ENCODE measurements around the gene PRICKLE4.
A peak's percentile ranks its signal among the peaks of the same experiment; 100 is the strongest.

Gene PRICKLE4, protein sequence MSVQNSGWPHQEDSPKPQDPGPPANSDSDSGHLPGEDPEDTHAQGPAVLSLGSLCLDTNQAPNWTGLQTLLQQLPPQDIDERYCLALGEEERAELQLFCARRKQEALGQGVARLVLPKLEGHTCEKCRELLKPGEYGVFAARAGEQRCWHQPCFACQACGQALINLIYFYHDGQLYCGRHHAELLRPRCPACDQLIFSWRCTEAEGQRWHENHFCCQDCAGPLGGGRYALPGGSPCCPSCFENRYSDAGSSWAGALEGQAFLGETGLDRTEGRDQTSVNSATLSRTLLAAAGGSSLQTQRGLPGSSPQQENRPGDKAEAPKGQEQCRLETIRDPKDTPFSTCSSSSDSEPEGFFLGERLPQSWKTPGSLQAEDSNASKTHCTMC

DNA sequence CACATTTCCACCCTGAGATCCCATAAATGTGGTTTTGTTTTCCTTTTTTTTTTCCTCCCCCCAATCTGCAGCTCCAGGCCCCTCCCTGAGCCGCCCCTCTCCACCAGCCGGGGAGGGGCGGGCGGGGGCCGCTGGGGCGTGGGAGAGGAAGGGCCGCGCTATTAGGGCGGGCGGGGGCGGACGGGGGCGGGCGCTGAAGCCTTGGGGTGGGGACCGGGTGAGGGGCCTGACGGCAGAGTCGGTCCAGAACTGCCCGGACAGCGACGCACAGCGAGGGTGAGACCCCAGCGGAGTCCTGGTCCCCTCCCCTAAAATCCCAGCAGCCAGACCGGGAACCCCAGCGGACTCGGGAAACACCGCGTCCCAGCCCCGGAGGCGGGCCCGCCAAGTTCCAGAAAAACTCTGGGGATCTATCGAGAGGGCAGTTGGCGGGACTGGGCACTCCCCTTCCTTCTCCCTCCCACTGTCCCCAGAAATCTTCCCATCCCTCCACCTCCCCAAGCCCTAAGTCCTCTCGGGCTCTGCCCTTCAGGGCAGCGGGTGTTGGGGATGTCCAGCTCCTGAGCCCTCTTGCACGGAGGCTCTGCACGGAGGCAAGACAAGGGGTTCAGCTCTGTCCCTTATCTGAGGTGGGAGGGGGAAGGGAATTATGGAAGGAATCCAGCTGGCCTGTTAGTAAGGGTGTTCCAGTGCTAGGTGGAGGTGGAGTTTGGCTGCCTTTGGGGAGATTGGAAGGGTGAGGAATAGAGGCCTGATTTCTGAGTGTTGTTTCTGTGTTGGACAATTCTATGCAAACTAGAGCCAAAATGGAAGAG is at the start of gene PRICKLE4:
Gene PRICKLE4 (plus strand): TSS at position 232 of the 815 bp plus-strand sequence. CDS start 2,692 bp downstream, outside the sequence.
- no peak for DNase-seq

DNA sequence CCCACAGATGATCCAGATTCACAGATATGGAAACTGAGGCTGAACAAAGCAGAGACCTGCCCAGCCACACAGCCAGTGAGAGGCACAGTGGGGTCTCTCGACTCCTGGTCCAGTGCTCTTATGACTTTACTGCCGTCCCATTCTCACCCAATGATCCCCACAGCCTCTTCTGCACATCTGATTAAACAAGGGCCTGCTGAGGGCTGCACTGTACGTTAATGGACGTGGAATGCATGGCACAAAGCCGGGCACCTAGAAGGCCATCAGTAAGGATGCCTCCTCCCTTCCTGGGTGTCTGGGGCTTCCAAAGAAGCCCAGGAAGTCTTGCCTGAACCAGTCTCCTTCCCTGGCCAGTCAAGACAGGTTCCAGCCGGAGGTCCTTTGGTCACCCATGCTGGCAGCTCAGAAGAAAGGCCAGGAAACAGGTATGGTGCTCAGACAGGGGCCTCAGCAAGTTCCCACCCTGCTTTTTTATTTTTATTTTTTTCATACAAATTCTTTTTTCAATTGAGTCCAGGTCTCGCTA is 49.0 kb upstream of the PRICKLE4 start:
- no peak for DNase-seq

DNA sequence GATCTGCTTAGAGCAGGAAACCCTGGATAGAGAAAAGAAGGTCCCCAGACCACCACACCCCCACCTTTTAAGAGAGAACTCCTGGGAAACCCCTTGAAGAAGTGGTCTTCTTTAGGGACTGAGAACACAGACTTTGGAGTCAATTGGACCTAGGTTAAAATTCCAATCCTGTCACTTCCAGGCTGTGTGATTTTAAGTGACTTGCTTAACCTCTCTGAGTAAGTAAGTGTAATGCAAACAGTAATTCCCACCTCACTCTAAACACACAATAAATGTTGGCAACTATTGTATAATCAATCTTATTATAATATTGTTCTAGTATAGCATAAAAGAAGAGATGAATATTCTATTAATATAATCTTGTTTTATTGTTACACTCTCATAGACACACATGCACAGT is 48.4 kb upstream of the PRICKLE4 start:
- DNase-seq: no peak

DNA sequence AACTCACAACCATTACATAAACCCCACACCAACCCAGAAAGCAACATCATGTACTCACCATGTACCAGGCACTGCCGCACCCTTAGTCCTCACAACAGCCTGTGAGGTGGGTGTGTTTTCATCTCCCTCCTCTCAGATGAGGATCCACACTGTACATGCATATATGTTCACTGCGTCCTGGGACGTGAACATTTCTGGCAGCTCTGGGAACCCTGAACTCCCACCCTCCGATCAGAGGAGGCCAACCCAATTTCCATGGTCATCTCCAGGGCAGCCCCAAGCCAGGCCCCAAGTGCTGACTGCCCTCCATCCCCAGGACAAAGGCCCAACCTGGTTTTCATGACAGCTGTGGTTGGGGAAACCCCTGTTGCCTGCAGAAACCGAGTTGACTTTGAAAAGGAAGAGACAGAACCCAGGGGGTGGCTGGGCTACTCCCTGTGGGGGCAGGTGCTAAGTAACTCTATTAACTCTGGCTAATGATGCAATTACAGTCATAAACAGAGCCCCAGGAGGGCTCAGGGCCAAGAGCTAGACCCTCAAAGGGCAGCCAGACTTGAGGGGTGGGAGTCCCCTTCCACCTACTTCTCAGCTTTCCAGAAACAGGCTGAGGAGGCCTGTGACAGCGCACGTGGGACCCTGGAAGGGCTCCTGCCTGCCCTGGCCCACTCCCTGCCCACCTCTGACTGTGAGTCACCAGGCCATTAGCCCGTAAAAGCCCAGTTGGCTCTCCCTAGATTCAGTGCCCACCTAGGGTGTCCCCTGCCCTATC is 47.8 kb upstream of the PRICKLE4 start:
- peak; percentile 73 for DNase-seq

DNA sequence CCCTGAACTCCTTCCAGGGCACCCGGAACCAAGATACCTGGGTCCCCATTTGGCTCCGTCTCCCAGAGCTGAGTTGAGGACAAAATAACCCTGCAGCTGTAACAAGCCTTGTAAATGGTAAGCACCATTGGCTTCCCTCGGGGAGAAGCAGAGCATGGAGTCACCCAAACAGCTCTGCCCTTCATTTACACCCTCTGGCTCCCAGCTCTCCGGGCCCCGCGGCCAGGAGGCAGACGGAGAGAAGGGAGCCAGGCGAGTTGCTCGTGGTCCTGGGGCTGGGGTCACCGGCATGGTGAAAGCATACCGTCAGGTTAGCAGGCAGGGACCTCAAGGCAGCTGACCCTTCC is 47.2 kb upstream of the PRICKLE4 start:
- no peak for DNase-seq

DNA sequence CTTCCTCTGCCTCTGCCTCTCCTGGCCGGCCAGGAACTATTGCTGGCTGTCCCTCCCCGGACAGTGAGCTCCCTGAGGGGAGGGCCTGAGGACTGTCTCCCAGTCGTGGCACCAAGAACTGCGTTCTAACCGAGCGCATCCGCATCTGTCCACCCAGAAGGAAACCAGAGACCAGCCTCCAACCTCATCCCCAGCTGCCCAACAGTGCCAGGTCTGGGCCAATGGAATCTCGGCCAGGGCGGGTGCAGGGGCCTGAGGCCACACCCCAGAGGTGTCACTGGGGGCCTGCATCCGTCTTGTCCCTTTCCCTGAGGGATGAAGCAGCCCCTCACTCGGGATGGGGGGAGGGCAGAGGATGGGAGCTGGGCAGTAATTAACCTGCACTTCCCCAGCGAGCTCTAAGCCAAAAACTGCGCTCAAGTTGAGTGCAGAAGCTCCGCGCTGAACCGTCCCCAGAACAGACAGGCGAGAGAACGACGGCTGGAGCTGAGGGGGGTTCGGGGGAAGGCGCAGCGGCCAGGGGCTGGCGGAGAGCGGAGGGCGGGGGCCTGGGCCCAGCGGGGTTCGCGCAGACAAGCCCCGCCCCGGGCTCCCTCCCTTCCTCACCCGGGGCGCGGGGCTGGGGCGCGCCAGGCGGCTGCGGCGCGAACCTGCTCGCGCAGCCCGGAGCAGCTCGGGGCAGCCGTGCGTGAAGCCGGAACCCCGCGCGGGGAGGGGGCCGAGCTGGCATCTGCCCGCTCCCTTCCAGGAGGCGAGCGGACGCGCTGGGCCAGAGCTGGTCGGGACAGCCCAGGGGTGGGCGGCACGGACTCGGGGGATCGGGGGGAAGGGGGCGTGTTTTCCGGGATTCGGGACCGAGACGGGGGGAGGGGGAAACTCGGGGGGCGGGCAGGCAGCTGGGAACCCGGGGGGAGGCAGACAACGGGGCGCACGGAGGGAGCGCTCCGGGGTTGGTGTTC is 46.6 kb upstream of the PRICKLE4 start:
- peak; percentile 62 for DNase-seq

DNA sequence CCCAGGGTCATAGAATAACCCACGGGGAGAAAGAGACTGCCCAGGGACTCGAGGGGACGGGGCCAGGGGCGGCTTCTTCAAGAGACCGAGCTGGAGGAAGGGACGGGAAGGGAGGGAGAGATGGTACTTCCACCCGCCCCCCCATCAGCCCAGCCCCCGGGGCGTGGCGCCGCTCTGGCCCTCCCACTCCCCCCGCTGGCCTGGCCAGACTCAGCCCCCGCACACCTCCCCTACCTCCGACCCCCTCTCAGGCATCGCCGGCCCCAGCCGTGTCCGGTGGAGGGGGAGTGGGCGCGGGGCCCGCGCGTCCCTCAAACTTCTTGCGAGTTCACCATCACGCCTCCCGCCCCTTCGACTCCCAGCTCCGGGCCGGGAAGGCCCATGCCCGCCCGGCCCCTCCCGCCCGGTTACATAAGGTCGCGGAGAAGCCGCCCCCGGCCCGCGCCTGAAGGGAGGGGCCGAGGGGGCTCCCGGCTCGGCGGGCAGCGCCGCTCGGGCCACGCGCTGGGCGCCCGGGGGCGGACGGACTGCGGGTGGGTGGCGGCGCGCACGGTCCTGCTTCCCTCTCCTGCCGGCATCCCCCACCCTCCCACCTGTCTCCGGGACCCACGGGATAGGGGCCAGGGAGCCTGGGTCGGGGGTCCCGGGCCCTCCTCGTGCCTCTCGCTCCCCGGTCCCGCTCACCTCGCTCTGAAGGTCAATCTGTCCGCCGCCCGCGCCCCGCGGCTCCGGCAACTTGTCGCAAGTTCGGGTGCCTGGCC is 45.7 kb upstream of the PRICKLE4 start:
- DNase-seq: peak; percentile 77

DNA sequence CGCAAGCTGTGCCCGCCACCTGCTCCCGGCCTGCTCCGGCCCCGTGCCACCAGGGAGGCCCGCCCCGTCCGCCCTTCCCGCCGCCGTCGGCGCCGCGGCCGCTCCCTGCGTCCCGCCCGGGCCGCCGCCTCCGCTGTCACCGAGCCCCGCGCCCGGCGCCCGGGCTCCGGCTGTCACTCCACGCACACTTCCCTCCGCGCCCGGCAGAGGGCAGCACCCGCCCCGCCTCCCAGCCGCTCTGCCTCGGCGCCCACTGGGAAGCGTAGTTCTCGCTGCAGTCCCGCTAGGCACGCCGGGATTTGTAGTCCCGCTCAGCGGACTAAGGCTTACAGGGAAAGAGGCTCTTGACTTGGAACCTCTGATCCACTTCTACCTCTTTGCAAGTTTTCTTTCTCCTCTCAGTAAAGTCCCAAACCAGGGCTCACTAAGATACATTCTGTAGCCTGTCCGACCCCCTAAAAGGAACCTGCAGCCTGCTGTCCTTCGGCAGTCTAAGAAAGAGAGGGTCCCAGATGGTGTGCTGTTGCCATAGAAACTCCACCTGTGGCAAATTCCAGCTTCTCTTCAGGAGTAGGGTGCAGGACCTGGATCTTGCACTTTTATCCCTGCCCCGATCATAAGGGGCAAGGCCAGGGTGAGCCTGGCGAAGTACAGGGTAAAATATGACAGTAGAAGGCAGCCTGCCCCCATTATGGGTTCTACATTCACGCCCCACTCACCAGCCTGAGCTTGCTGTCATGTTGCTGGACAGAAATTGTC is 45.0 kb upstream of the PRICKLE4 start, which contains the start of gene TFEB:
Gene TFEB (minus strand): TSS at position 182 of the 759 bp plus-strand sequence. CDS start 44,395 bp downstream, outside the sequence.
- DNase-seq: peak; percentile 94

DNA sequence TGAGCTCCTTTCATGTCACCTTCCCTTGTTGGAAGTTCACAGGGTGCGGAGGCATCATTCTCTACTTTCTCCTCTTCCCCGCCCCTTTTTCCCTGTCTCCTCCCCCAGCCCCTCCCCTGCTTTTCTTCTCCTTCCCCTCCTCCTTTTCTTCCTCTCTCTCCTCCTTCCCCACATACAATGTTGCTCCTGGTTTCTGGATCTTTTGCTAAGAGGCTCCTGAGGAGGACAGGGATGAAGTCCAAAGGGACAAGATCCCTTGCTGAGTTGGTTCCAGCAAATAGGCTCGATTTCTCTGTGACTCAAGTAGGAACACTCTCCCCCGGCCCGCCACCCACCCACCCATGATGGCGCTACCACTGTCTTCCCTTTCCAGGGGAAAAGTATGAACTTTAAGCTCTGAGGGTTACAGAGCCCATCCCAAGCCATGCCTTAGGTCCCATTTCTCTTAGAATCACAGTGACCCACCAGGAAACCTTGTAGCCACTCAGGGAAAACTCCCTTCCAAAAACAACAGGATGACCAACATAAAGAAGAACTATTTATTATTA is 44.3 kb upstream of the PRICKLE4 start:
- no peak for DNase-seq

DNA sequence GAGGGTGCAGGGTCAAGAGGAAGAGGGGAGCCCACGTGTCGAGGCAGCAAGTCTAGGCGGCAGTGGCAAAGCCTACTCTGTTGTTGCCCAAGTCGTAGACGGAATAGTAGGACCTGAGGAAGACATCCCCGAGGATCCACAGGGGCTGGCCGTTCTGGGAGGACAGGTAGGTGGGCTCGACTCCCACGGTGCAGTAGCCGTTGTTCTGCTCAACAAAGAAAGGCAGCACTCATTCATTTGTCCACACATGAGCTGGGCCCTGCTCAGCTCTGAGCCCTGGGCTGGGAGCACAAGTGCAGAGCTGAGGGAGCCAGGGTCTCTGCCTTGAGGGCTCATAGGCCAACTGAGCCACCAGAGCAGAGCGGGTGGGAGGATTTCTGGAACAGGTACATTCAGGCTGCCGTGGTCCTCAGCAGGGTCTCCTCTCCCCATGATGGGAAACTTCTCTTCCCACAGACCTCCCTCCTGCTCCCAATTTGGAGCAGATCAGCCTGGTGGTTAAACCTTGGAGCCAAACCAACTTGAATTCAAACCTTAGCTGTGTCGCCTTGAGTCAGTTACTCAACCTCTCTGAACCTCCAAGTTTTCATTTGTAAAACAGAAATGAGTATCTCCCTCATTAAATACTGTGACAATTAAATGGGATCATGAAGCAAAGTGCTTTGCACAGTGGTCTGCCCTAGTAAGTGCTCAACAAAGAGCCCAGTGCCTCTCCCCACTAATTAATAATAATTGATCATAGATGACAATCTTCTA is 43.6 kb upstream of the PRICKLE4 start:
- no peak for DNase-seq

DNA sequence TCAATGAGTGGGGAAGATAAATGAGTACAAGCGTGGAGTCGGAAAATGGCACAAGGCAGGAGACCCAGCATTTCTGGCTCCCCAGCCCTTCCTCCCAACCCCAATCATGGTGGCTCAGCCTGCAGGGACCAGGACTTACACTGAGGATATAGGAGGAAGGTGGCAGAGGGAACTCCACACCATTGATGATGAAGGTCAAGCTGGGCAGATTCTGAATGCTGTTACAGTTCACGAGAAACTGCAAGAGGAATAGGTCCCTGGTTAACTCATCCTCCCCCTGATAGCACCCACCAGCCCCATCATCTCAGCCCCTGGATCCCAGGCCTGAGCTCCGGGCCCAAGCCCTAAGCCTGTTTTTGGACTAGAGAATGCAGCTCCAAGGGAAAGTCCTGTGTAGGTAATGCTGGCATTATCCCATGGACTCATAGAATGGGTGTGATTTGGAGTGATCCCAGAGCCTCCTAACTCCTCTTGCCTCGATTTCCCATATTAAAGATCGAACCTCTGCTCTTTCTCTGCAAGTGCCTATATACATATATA is 42.9 kb upstream of the PRICKLE4 start:
- no peak for DNase-seq

DNA sequence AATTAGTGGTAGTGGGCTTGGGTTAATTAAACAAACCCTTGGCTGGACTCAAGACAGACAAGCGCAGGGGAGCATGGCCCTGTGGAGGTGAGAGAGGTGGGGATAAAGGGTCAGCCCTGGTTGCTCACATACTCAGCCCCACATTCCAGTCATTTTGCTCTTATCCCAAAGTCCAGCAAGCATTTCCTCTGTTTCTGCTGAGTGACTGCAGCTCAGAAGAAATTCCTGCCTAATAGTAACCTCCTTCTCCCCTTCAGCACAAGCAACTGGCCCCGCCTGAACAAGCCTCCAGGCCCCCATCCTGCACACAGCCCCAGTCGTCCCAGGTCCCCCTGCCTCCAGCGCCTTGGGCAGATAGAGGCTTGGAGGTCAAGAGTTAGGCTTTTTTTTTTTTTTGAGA is 41.5 kb upstream of the PRICKLE4 start:
- DNase-seq: no peak

DNA sequence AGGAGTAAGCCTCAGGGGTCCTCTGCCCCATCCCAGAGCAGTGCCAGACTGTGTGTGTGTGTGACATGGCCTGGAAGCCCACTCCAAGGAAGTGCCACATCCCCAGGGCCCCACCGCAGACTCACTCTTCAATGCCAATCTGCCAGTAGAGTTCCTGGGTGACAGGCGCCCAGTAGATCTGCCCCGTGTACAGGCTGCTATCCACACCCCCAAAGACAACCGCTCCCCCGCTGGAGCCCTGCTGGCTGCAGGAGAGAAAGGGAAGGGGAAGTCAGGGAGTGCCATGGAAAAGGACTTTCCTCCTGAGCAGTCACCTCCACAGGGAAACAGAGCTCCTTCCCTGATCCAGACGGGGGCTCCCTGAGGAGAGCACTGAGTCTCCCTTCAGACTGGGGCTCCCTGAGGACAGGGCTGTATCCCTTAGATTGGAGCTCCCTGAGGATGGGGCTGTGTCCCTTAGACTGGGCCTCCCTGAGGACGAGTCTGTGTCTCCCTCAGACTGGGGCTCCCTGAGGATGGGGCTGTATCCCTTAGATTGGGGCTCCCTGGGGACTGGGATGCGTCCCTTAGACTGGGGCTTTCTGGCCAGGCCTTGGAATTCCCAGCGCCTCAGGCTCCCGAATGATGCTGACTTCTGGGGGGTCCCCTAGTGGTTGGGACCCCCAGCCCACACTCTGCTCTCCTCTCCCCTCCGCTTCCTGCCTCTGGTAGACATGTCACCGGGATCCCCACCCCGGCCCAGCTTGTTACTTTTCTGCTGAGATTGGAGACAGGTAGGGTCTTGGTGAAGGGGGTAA is 40.0 kb upstream of the PRICKLE4 start:
- DNase-seq: no peak

DNA sequence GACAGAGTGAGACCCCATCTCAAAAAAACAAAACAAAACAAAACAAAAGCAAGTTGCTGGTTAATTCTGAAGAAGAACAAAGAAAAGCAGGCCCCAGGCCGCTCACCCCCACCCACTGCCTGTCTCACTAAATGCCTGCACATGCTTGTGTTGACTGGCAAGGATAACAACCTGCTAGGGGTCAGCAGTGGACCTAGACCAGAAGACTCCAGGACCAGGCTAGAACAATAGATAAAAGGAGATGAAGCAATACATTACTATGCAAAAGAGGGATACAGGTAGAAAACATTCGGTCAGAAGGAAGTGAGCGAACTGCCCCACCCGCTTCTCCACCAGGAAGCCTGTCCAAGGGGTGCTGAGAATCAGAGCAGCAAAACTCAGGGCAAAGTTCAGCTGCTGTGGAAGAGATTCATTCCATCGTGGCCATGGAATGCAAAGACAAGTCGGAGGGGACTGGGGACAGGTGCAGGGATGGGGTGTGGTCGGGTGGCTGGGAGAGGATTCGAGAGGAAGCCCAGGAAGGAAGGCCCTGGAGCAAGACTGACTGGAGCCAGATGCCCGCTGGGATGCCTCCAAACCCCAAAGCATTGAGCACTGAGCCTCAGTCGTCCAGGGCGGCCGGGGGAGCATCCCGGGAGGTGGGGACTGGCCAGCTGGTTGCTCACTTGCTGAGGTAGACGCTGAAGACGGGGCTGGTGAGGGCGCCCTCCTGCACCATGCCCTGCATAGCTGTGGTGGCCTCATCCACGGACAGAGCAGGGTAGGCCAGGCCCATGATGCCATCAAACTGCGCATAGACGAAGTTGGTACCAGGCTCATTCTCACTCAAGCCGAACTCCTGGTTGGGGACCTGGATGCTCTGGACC is 38.7 kb upstream of the PRICKLE4 start:
- no peak for DNase-seq

DNA sequence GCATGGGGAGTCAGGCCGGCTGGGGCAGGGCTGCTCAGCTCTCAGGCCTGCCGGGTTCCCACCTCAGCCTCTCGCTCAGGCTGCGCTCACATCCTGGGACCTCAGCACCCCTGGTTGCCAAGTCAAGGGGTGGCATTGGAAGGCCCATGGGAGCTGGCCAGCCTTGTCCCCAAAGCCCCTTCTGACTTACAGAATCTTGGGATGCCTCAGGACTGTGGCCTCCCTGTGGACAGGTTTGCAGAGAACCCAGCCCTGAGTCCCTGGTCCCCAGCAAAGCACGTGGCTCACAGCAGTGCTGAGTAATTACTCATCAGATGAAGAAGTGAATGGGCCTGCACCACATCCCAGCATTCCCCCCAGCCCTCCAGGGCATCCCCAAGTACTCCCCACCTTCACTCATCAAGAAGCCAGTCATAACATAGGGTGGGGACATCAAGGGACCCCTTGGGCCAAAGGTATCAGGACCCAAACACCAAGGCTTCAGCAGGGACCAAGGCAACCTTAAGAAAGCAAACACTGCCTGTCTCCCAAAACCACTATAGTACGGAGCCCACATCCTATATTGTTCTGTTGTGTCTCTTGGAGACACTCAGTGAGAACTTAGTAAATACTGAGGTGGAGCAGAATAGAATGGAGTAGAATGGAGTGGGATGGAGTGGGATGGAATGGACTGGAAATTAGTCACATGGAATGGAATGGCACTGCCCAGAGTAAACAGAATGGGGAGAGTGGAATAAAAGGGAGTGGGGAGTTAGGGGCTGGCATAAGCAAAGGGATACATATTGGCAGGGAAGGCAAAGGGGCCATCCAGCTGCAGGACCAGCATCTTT is 37.0 kb upstream of the PRICKLE4 start:
- no peak for DNase-seq

DNA sequence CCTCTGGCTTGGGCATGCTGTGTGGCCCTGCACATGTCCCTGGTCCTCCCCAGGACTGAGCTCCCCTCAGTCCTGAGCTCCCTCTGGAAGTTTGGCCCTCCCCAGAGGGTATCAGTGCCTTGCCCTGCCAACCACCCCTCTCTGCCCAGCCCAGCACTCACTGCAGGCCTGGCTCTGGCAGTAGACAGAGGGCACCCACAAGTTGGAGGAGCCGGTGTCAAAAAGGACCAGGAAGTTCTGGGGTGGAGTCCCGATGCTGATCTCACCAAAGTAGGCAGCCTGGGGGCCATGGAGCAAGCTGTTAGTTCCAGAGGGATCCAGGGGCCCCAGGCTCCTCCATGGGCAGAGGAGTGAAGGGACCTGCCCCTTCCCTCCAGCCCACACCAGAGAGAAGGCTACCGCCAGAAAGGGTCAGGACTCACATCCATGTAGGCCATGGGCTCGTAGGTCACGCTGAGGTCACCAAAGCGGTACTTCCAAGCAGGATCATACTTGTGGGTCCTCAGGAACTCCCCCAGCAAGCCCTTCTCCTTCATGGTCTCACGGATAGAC is 36.3 kb upstream of the PRICKLE4 start:
- no peak for DNase-seq
